ENCODE data around the gene TTLL3.
"Not testable (repeated sequence)": the region's sequence is repeated elsewhere in the genome, so short reads cannot be mapped to it uniquely, and the experiment has no call there.

The TTLL3 gene, protein sequence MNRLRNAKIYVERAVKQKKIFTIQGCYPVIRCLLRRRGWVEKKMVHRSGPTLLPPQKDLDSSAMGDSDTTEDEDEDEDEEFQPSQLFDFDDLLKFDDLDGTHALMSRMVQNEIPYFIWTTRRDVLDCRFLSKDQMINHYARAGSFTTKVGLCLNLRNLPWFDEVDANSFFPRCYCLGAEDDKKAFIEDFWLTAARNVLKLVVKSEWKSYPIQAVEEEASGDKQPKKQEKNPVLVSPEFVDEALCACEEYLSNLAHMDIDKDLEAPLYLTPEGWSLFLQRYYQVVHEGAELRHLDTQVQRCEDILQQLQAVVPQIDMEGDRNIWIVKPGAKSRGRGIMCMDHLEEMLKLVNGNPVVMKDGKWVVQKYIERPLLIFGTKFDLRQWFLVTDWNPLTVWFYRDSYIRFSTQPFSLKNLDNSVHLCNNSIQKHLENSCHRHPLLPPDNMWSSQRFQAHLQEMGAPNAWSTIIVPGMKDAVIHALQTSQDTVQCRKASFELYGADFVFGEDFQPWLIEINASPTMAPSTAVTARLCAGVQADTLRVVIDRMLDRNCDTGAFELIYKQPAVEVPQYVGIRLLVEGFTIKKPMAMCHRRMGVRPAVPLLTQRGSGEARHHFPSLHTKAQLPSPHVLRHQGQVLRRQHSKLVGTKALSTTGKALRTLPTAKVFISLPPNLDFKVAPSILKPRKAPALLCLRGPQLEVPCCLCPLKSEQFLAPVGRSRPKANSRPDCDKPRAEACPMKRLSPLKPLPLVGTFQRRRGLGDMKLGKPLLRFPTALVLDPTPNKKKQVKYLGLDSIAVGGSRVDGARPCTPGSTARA

DNA sequence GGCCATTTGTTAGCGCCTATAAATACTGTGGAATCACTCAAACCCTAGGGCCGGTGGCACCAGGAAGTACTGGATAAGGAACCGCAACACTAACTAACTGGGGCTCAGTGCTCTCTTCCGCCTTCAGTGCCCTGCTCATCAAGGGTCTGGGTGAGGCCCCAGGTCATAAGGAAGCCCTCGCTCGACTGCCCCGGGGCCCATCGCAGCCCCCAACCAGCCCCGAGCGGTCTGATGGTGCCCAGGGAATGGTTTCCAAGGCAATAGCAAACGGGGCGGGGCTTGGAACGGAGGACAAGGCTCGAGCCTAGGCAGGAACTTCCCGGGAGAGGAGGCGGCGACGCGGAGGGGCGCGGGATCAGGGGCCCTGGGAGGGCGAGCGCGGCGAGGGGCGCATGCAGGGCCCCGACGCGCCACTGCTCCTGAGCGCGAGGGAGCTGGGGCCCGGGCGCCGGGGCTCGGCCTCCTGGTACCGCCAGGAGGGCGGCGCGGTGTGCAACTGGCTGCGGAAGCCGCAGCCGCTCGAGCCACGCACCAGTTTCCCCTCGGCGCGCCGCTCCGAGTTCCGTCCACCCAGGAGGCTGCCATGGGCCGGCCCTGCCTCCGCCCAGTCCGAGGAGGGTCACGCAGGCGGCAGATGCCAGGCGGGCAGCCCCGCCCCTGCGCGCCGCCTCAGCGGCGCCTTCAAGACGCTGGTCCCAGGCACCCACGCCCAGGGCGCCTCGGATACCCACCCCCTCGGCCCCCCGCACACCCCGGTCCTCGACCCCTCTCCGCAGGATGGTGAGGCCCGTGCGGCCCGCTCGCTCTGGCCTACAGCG is at the start of gene TTLL3:
Gene TTLL3, plus strand, starts transcription at position 648 of the 818 bp plus-strand sequence. CDS start 400 bp downstream, outside the sequence.
- no peak for FAIRE-seq

DNA sequence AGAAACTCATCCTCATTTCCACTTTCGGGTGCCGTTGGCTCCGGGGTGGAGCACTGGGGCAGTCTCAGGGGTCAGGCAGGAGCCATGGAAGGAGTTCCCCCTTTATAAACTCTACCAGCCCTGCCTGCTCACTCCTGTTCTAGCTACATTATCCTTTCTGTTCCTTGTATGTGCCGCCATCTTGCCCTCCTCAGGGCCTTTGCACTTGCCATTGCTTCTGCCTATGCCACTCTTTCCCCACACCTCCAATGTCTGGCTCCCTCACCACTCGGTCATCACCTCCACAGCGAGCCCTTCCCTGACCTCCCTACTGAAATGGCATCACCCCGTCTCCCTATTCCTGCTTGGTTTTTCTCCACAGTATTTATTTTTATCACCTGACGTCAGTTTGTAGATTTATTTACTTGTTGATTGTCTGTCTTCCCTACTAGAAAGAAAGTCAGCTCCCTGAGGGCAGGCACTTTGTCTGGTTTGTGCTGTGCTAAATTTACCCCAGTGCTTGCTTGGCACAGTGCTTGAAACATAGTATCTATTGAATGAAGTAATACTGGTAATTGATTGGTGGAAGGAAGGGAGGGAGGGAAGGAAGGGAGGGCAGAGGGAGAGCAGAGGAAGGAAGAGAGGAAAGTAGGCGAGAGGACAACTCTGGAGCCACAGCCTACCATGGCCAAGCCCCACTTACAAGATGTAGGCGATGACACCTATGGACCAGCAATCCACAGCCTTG is 49.1 kb upstream of the TTLL3 start:
- FAIRE-seq = no peak

DNA sequence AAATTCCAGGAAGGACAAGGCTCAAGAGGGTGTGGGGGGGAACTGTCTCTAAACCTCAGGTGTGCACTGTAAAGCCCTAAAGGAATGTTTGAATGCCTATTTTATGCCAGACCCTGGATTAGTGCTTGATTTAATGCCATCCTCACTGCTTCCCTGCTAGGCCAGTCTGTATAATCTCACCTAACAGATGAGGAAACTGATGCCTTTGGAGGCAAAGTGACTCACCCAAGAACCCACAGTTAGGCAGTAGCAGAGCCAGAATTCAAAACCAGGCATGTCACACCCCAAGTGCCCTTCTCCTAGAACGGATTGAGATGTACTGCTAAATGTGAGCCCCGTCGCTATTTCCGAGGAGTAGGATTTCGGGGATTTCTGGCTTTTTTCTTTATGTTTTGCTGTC is 48.1 kb upstream of the TTLL3 start:
- no peak for FAIRE-seq

DNA sequence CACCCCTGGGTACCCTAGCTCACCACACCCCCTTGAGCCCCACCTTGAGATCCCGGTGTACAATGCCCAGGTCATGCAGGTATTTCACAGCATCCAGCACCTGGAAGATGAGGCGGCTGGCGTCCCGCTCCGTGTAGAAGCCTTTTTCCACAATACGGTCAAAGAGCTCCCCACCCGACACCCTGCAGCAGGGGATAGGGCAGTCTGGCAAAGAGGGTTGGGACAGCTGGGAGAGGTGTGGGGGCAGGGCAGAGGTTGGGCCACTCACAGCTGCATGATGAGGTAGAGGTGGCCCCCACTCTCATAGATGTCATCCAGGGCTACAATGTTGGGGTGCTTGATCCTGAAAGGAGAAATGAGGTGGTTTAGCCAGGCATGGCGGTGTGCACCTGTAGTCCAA is 47.2 kb upstream of the TTLL3 start:
- no peak for FAIRE-seq

DNA sequence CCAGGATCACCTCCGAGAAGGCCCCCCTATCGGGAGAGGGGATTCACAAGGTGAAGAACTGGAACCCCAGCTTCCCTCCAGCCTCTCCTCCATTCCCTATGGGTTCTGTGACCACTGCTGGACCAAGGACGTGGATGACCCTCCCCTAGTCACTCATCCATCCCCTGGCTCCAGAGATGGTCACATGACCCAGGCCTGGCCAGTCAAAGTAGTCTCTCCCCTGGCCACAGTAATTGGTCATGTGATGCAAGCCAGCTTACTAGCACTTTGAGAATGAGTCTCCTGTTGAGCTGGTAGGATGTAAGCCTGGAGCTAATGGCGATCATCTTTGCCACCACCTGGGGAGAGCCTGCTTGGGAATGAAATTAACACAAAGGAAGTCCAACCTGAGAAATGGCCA is 44.2 kb upstream of the TTLL3 start:
- no peak for FAIRE-seq

DNA sequence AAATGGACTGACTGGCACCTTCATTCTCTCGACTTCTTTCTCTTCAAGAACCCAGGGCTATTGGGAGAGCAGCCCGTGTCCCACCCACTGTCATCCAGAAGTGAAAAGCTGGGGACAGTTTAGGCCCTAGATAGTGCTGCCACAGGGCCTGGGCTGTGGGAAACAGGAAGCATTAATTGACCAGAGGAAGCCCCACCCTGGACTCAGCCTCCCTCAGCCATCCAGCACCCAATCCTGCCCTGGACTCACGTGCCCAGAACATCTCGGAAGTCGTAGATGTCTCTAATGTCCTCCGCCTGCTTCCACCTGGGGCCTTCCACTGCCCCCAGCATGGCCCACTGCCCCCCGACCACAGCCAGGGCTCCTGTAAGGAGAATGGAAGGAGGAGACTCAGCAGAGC is 42.6 kb upstream of the TTLL3 start:
- FAIRE-seq = no peak

DNA sequence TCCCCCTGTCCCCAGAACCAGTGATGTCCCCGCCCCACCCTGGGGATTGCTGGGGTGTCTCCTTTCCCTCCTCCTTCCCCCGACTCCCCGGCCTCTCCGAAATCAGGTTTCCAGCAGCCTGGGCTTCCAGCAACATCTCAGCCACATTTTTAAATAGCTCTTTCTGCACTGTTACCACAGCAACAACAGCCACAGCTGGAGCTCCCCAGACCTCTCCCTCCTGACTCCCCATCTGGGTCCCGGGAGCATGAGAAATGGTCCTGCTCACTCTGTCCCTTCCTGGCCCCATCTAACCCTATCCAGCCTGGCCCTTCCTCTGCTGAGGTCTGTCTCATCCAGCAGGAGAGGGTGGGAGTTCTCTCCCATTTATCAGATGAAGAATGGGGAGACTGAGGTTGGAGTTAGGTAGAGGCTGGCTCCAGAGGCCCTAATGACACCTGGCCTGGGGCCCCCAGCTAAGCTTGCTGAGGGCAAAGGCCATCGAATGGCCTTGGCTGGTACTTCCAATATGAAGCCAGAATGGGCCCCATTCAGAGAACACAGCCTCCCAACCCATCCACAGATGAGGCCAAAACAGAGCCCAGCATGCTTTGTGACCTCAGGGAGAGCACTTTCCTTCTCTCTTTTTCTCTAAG is 41.8 kb upstream of the TTLL3 start:
- FAIRE-seq = no peak

DNA sequence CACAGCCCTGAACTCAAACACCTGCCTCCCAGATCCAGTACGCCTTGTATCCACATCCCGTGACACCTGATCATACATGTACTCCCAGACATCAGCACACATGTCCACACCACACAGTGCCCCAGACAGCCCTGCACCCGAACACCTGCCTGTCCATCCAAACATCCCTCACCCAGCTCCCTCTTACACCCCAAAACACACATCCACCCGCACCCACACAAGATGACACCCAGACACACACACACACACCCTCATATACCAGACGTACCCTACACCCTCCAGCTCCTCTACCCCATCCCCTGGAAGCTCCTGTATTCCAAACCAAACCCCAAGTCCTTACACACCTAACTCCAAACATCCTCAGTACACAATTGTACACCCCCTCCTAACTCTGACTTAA is 41.0 kb upstream of the TTLL3 start:
- no peak for FAIRE-seq

DNA sequence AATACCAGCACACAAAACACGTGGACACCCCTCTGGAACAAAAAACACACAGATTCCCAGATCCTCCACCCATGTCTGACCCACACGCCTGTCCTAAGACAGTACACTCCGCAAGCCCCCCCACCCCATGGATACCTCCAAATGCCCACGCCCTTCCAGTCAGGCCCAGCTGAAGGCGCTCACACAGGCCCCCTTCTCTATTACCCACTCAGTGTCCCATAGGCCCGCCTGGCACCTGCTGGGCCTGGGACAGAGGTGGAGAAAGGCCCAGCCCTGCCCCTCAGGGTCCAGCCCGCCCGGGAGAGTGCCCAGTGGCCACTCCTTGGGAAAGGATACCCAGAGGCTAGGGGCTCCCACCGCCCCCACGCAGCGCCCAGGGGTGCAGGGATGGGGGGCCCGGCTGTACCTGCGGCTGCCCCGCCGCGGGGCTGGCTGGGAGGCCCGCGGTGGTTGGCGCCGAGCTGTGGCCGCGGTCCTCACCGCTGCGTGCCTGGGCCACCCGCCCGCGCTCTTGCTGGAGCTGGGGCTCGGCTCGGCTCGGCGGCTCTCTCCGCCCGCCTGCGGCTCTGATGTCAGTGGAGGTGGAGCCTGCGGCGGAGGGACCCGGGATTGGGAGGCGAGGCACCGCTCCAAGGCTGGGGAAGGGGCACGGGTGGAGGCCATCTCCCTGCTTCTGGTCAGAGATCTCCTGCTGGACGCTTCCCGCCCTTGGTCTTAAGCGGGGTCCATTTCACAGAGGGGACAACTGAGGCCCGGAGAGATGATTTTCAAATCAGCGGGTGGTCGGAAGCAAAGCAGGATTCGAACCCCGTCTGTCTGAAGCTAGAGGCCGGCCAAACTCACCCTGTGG is 40.4 kb upstream of the TTLL3 start, which contains the start of gene CAMK1:
Gene CAMK1, minus strand, starts transcription at position 522 of the 850 bp plus-strand sequence. CDS start 2,198 bp downstream, outside the sequence.
- FAIRE-seq = no peak

DNA sequence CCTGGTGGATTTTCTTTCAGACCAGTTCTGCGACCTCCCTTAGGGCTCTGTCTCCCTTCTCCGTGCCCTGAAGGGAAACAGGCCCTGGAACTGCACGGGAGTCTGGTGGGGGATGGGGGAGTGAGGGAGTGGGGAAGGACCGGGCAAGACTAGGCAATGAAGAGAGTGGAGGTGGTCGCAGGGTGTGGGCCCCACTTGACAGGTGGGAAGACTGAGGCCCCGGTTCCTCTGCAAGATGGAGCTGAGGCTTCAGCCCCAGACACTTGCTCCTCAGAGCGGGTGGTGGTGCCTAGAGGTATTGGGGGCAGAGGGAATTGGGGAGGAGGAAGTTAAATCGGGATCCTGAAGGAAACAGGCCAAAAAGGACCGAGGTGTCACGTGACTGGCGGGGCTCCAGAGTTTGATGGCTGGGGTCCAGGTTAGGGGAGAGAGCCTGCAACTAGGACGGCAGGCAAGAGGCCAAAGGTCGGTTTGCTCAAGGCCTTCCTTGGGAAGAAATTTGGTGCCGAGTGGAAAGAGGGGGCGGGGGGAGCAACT is 39.7 kb upstream of the TTLL3 start:
- FAIRE-seq = no peak

DNA sequence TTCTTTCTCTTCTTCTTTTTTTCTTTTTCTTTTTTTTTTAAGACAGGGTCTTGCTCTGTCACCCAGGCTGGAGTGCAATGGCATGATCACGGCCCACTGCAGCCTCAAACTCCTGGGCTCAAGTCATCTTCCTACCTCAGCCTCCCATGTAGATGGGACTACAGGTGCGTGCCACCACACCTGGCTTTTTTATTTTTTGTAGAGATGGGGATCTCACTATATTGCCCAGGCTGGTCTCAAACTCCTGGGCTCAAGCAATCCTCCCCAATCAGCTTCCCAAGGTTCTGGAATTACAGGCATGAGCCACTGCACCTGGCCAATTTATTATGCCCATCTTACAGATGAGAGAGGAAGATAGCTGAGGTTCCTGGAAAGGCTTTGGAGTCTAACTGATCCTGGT is 39.1 kb upstream of the TTLL3 start:
- not testable (repeated sequence) for FAIRE-seq

DNA sequence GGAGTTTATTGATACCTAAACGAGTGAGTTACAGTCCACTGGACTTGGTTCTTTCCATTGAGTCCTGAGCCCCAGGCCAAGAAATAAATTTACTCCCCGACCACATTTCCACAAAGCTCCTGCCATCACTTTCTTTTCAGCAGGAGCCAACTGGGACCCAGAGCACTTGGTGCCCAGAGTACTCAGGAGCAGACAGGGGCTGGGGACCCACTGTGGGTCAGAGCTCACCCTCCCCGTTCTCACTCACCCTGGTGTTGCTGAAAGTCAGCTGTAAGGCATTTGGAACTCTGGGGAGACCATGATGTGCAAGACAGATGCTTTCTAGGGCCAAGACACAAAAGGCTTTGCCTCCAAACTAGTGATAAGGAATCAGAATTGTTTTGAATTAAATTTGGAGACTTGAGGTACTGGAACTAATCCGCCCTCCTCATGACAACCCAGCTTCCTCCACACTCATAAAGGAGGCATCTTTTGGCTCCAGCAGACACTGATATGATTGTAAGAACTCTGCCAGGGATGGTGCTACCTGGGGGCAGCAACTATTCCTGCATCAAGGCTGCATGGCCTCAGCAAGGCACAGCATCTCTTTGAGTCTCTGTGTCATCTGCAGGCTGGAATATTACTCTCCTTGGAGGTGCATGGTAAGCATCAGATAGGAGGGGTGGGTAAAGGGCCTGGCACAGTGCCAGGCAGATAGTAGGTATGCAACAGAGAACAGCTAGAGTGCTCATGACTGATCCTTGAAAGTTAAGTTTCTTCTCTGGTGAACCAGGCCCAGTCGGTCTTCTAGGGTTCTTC is 33.0 kb upstream of the TTLL3 start:
- no peak for FAIRE-seq

DNA sequence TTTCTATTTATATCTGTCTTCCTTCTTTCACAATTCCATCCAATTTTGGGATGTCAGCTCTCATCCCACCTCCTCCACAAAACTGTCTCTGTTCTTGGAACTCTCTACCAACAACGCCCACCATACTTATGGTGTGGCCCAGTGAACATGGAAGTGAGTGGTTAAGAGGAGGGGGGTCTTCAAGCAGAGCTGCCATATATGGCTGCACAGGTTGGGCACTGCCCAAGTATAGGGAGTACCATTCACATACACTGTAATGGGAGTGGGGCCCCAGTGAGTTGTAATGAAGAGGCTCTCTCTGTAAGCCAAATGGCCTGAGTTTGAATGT is 32.4 kb upstream of the TTLL3 start:
- no peak for FAIRE-seq

DNA sequence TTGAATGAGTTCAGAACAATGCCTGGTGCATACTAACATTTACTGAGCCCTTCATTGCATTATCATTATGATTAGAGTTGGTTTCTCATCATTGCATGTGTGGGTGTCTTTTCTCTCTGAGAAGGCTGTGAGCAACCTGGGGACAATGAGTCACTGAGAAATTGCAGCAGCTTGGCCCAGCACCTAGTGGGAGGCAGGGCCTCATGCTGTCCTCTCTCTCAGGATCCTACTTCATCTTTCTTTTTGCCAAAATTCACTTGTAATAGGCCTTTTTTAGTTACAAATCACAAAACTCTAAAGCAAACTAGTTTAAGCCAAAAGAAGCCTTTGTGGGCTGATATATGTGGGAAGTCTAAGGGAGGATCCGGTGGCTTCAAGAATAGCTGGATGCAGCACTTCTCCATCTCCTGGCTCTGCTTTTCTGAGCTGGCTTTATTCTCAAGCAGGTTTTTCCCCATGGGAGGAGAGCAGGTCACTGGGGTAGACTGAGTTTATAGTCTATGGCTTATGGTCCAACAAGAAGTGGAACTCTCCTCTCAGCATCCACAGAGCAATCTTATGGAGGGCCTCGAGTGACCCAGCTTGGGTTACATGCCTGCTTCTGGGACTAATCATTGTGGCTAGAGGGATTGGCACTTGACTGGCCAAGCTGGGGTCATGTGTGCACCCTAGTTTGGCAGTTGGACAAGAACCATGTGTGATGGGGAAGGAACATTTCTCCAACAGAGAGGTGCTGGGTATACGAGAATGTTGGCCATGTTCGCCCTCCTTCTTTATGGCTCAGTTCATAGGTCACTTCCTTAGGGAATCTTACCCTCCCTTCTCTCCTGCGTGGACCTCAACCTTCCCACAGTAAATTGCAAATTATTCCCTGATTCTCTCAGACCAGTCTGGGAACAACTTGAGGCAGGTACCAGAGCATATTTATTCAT is 31.7 kb upstream of the TTLL3 start:
- FAIRE-seq = no peak

DNA sequence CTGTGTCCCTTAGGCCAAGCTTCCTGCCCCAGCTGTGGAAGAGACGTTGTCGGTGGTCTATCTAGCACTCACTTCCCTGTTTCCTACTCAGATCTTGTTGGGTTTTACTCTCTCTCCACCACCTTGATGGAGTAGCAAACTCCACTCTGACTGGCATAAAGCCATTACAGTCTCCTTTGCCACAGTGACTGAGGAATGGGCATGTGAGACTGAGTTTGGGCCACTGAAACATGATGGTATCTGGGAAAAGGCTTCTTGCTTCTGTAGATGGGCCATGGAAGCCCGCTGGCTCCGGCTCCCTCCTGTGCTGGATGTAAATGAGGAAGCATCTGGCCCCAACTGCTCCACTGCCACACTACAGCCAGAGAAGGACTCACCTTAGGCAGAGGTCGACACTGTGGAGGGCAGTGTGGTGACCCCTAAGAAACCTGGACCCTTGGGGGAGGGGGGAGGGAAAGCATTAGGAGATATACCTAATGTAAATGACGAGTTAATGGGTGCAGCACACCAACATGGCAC is 30.9 kb upstream of the TTLL3 start:
- FAIRE-seq = no peak

DNA sequence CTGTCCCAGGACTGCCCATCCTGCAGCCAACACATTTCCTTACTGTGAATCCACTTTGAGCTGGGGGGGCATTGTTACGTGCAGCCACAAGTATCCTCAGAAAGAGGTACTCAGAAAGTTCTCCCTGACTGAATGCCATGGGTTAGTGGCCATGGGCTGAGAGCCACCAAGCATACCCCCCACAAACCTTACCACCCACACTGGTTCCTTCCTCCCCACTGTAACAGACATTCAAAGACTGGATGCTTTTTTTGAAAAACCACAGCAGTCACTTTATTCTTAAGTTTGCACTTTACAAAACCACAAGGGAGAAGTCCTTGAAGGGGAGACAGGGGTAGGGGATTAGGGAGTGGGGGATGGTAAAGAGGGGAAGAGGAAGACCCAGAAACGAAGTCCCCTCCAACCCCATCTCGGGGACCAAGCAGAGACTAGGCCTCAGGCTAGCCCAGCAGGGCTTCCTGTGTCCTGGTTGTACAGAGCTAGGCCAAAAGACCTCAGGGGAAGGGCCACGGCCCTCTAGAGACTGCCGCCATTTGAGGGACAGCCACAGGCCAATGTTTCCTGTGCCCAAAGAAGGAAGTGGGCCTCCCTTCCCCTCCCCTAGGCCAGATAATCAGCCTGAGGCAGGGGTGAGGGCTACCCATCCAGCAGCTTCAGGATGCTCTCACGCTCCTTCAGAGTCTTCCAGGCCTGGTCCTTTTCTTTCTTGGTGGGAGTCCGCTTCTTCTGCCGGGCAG is 30.2 kb upstream of the TTLL3 start:
- FAIRE-seq = no peak

DNA sequence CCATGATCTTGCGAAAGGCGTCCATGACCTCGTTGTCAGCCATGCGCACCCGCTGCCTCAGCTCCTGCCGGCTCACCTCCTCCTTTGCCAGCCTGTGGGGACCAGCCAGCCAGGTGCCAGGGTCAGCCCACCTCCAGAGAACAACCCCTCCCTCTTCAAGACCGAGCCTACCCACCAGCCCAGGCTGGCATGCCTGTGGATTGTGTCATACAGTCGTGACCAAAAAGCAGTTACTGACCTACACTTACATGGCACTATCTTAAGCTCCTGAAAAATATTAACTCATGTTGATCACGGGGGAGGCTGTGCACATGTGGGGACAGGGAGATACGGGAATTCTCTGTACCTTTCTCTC is 29.6 kb upstream of the TTLL3 start:
- no peak for FAIRE-seq

DNA sequence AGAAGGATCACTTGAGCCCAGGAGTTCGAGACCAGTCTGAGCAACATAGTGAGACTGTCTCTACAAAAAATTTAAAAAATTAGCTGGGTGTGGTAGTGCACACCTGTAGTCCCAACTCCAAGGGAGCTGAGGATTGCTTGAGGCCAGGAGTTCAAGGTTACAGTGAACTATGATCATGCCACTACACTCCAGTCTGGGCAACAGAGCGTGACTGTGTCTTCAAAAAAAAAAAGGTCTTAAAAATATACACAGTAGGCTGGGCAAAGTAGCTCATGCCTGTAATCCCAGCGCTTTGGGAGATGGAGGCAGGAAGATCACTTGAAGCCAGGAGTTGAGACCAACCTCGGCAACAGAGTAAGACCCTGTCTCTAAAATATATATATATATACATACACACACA is 29.2 kb upstream of the TTLL3 start:
- FAIRE-seq = no peak
